Measurements from ENCODE around the gene CDCA7.
A peak's percentile ranks its signal among the peaks of the same experiment; 100 is the strongest.

CDCA7 gene

GRCh38 chr2:173393186-173393585 lies 38.5 kb downstream of the CDCA7 start:
- no peaks in the 10 kb centered on the region for H3K36me3 ChIP-seq (ENCODE audit: insufficient read depth, low read depth, low read length)
- H3K27me3 ChIP-seq (ENCODE audit: insufficient read depth, low read length) = no peaks in the 10 kb centered on the region
- no peak overlapping the region for H3K4me3 ChIP-seq (ENCODE audit: low read length)
- H3K9ac ChIP-seq (ENCODE audit: low read depth, low read length) = no peak overlapping the region
- peaks cover 19% of the 10 kb centered on the region for H3K4me1 ChIP-seq (ENCODE audit: insufficient read depth, low read length)
- no peaks in the 10 kb centered on the region for H3K9me3 ChIP-seq (ENCODE audit: insufficient read depth, low read depth, low read length)
- no peak overlapping the region for H3K27ac ChIP-seq (ENCODE audit: low read length)

GRCh38 chr2:173393636-173394035 lies 39.0 kb downstream of the CDCA7 start:
- H3K27ac ChIP-seq (ENCODE audit: low read length) = no peak overlapping the region
- peaks cover 19% of the 10 kb centered on the region for H3K4me1 ChIP-seq (ENCODE audit: insufficient read depth, low read length)

GRCh38 chr2:173394091-173394974 lies 39.7 kb downstream of the CDCA7 start:
- Histone ChIP-seq H3K9me3 (ENCODE audit: insufficient read depth, low read depth, low read length) (no peaks in the 10 kb centered on the region), H3K36me3 (ENCODE audit: insufficient read depth, low read depth, low read length) (no peaks in the 10 kb centered on the region), H3K27ac (ENCODE audit: low read length) (no peak overlapping the region), H3K9ac (ENCODE audit: low read depth, low read length) (peak overlapping the region; percentile 14; the same call in 1 of the 2 replicates), H3K4me3 (ENCODE audit: low read length) (0 out of 2 replicates have a peak overlapping the region, but pooled peaks have one; percentile 26), H3K4me1 (ENCODE audit: insufficient read depth, low read length) (peaks cover 19% of the 10 kb centered on the region), H3K27me3 (ENCODE audit: insufficient read depth, low read length) (no peaks in the 10 kb centered on the region)

More at GRCh38 chr2:173393636-173394035, 39.0 kb downstream of the CDCA7 start:
- Histone ChIP-seq H3K9ac (ENCODE audit: low read depth, low read length) (no peak overlapping the region), H3K4me3 (ENCODE audit: low read length) (no peak overlapping the region), H3K27me3 (ENCODE audit: insufficient read depth, low read length) (no peaks in the 10 kb centered on the region), H3K36me3 (ENCODE audit: insufficient read depth, low read depth, low read length) (no peaks in the 10 kb centered on the region), H3K9me3 (ENCODE audit: insufficient read depth, low read depth, low read length) (no peaks in the 10 kb centered on the region)

- Histone ChIP-seq H3K4me3 (ENCODE audit: low read length) (no peak overlapping the region), H3K27ac (ENCODE audit: low read length) (no peak overlapping the region), H3K9me3 (ENCODE audit: insufficient read depth, low read depth, low read length) (no peaks in the 10 kb centered on the region), H3K4me1 (ENCODE audit: insufficient read depth, low read length) (peaks cover 29% of the 10 kb centered on the region), H3K27me3 (ENCODE audit: insufficient read depth, low read length) (no peaks in the 10 kb centered on the region), H3K36me3 (ENCODE audit: insufficient read depth, low read depth, low read length) (no peaks in the 10 kb centered on the region), H3K9ac (ENCODE audit: low read depth, low read length) (no peak overlapping the region)
These were observed 41.1 kb downstream of the CDCA7 start for GRCh38 chr2:173395567-173396351.

- Histone ChIP-seq H3K9me3 (ENCODE audit: insufficient read depth, low read depth, low read length) (no peaks in the 10 kb centered on the region), H3K27ac (ENCODE audit: low read length) (no peak overlapping the region), H3K36me3 (ENCODE audit: insufficient read depth, low read depth, low read length) (no peaks in the 10 kb centered on the region), H3K4me1 (ENCODE audit: insufficient read depth, low read length) (peaks cover 35% of the 10 kb centered on the region), H3K4me3 (ENCODE audit: low read length) (no peak overlapping the region), H3K27me3 (ENCODE audit: insufficient read depth, low read length) (peaks cover 10% of the 10 kb centered on the region), H3K9ac (ENCODE audit: low read depth, low read length) (no peak overlapping the region)
These were observed 42.9 kb downstream of the CDCA7 start for GRCh38 chr2:173397539-173397938.

- H3K4me1 ChIP-seq (ENCODE audit: insufficient read depth, low read length) = peaks cover 20% of the 10 kb centered on the region
- H3K36me3 ChIP-seq (ENCODE audit: insufficient read depth, low read depth, low read length) = no peaks in the 10 kb centered on the region
- H3K9me3 ChIP-seq (ENCODE audit: insufficient read depth, low read depth, low read length) = no peaks in the 10 kb centered on the region
- H3K27me3 ChIP-seq (ENCODE audit: insufficient read depth, low read length) = peaks cover 20% of the 10 kb centered on the region
- no peak overlapping the region for H3K4me3 ChIP-seq (ENCODE audit: low read length)
- no peak overlapping the region for H3K27ac ChIP-seq (ENCODE audit: low read length)
- no peak overlapping the region for H3K9ac ChIP-seq (ENCODE audit: low read depth, low read length)
These were observed 44.6 kb downstream of the CDCA7 start for GRCh38 chr2:173399229-173399628.

GRCh38 chr2:173400760-173401159 lies 46.1 kb downstream of the CDCA7 start:
- H3K4me1 ChIP-seq (ENCODE audit: insufficient read depth, low read length) = peaks cover 16% of the 10 kb centered on the region
- H3K9ac ChIP-seq (ENCODE audit: low read depth, low read length) = no peak overlapping the region
- no peak overlapping the region for H3K27ac ChIP-seq (ENCODE audit: low read length)
- H3K9me3 ChIP-seq (ENCODE audit: insufficient read depth, low read depth, low read length) = no peaks in the 10 kb centered on the region
- H3K27me3 ChIP-seq (ENCODE audit: insufficient read depth, low read length) = peaks cover 20% of the 10 kb centered on the region
- no peak overlapping the region for H3K4me3 ChIP-seq (ENCODE audit: low read length)
- no peaks in the 10 kb centered on the region for H3K36me3 ChIP-seq (ENCODE audit: insufficient read depth, low read depth, low read length)

- Histone ChIP-seq H3K36me3 (ENCODE audit: insufficient read depth, low read depth, low read length) (no peaks in the 10 kb centered on the region), H3K27ac (ENCODE audit: low read length) (no peak overlapping the region), H3K9ac (ENCODE audit: low read depth, low read length) (peak overlapping the region; percentile 38; the same call in 1 of the 2 replicates), H3K27me3 (ENCODE audit: insufficient read depth, low read length) (peaks cover 20% of the 10 kb centered on the region), H3K4me3 (ENCODE audit: low read length) (peak overlapping the region; percentile 57), H3K4me1 (ENCODE audit: insufficient read depth, low read length) (peaks cover 16% of the 10 kb centered on the region), H3K9me3 (ENCODE audit: insufficient read depth, low read depth, low read length) (no peaks in the 10 kb centered on the region)
These were observed 47.1 kb downstream of the CDCA7 start for GRCh38 chr2:173401716-173402326.

- peaks cover 20% of the 10 kb centered on the region for H3K27me3 ChIP-seq (ENCODE audit: insufficient read depth, low read length)
- peaks cover 16% of the 10 kb centered on the region for H3K4me1 ChIP-seq (ENCODE audit: insufficient read depth, low read length)
- H3K4me3 ChIP-seq (ENCODE audit: low read length) = peak overlapping the region; percentile 57
These were observed 47.8 kb downstream of the CDCA7 start for GRCh38 chr2:173402405-173402974.

GRCh38 chr2:173404841-173405750 lies 50.4 kb downstream of the CDCA7 start:
- Histone ChIP-seq H3K4me3 (ENCODE audit: low read length) (no peak overlapping the region), H3K27me3 (ENCODE audit: insufficient read depth, low read length) (peaks cover 20% of the 10 kb centered on the region), H3K9ac (ENCODE audit: low read depth, low read length) (no peak overlapping the region), H3K36me3 (ENCODE audit: insufficient read depth, low read depth, low read length) (no peaks in the 10 kb centered on the region), H3K9me3 (ENCODE audit: insufficient read depth, low read depth, low read length) (no peaks in the 10 kb centered on the region), H3K4me1 (ENCODE audit: insufficient read depth, low read length) (peaks cover 12% of the 10 kb centered on the region), H3K27ac (ENCODE audit: low read length) (no peak overlapping the region)

More at GRCh38 chr2:173402405-173402974, 47.8 kb downstream of the CDCA7 start:
- Histone ChIP-seq H3K9me3 (ENCODE audit: insufficient read depth, low read depth, low read length) (no peaks in the 10 kb centered on the region), H3K27ac (ENCODE audit: low read length) (no peak overlapping the region), H3K9ac (ENCODE audit: low read depth, low read length) (peak overlapping the region; percentile 38; the same call in 1 of the 2 replicates), H3K36me3 (ENCODE audit: insufficient read depth, low read depth, low read length) (no peaks in the 10 kb centered on the region)

All from iPS-20b (cell line).